Measurements from ENCODE around the gene PLA2G6. TPM values are rescaled to one million over a fixed set of nuclear protein-coding genes. Genes with fewer than 3 reads are reported as not detected.

The PLA2G6 gene
- total and polyA plus RNA-seq, 2 of the 4 experiments (the other 2 are of a cell fraction): 6.1 to 10.3 TPM

- peak overlapping the region; percentile 100 for H2AK5ac ChIP-seq (ENCODE audit: low read depth, low read length)
- no peaks in the 10 kb centered on the region for H3K9me3 ChIP-seq (ENCODE audit: control insufficient read depth, insufficient read depth, low read length)
- H2BK20ac ChIP-seq (ENCODE audit: low read depth, low read length): 0 out of 2 replicates have a peak overlapping the region, but pooled peaks have one; percentile 46
- H4K91ac ChIP-seq (ENCODE audit: insufficient read depth, low read depth, low read length): peak overlapping the region; percentile 99
- ATAC-seq (ENCODE audit: low read depth): no peak
- peak overlapping the region; percentile 32; the same call in 1 of the 2 replicates for H3K27ac ChIP-seq (ENCODE audit: insufficient read depth, low read length)
- peaks cover 15 to 41% of the 10 kb centered on the region in 2 experiments for H3K79me1 ChIP-seq (ENCODE audit: low read depth in 1 of 2, low read length in 2 of 2)
- peak overlapping the region; percentile 40 for H2BK5ac ChIP-seq (ENCODE audit: low read depth, low read length, poor library complexity, severe bottlenecking)
- no peak overlapping the region for H3K18ac ChIP-seq (ENCODE audit: low read depth, low read length)
- H4K8ac ChIP-seq (ENCODE audit: low read depth in 2 of 2, low read length in 2 of 2): peak overlapping the region in 1 of 2 experiments; percentile 52; a peak in 3 of 4 replicates
- H3K4me3 ChIP-seq (ENCODE audit: insufficient read depth, low read depth, low read length): no peak overlapping the region
- dilution Hi-C loops (cut with HindIII; ENCODE audit: low sequenced_read_pairs, unreplicated experiment) (no loop called here), intact Hi-C loops (cut with micrococcal nuclease) (no loop called here), in situ Hi-C loops (cut with MboI; ENCODE audit: low sequenced_read_pairs) (no loop called here)
- ChIA-PET CTCF (interaction anchor here (2.0 kb wide), 1 partner anchor 106 kb away, joined by 6 read pairs; no protein-coding TSS in a partner anchor), POLR2A (ENCODE audit: unreplicated experiment) (interaction anchor here (0.5 kb wide), 1 partner anchor 26 kb away, joined by 5 read pairs; no protein-coding TSS in a partner anchor)
- H4K20me1 ChIP-seq (ENCODE audit: insufficient read depth, low read length): 0 out of 2 replicates have a peak, but pooled peaks cover under 1% of the 10 kb centered on the region
- H3K56ac ChIP-seq (ENCODE audit: extremely low read depth, insufficient read depth, low read length): no peak overlapping the region
- H2BK120ac ChIP-seq (ENCODE audit: low read depth, low read length): peak overlapping the region; percentile 98
- peak overlapping the region; percentile 69; the same call in 1 of the 3 replicates for H2BK15ac ChIP-seq (ENCODE audit: low read depth, low read length)
- H3K9ac ChIP-seq (ENCODE audit: low read depth, low read length): no peak overlapping the region
- H3K36me3 ChIP-seq (ENCODE audit: control insufficient read depth, insufficient read depth, low read length): peaks cover 46% of the 10 kb centered on the region
- BruUV-seq (replicated peaks): no TSS peak
- no peak overlapping the region for H2AFZ ChIP-seq (replicated peaks; ENCODE audit: low read length, poor library complexity)
- no peak overlapping the region for H3K4me2 ChIP-seq (ENCODE audit: low read depth, low read length)
- 75% methylated on average over 1 of the region's 8 CpGs; no CpG with 5 or more reads in 1 of the 2 experiments for WGBS, 2 experiments (ENCODE audit: extremely low coverage in 2 of 2, insufficient read length in 1 of 2)
- no peak overlapping the region for H4K5ac ChIP-seq (ENCODE audit: low read depth, low read length)
- H2AK9ac ChIP-seq (replicated peaks; ENCODE audit: low read depth, low read length, poor library complexity): peak overlapping the region; percentile 66
- peaks cover 24% of the 10 kb centered on the region for H3K4me1 ChIP-seq (ENCODE audit: control insufficient read depth, insufficient read depth, low read length)
- peak overlapping the region; percentile 98 for H3K4ac ChIP-seq (ENCODE audit: low read depth, low read length)
- no peaks in the 10 kb centered on the region for H3K27me3 ChIP-seq (ENCODE audit: control insufficient read depth, insufficient read depth, low read length)
- H3K23ac ChIP-seq (ENCODE audit: low read depth, low read length): no peak overlapping the region
- TF ChIP-seq MAZ (IDR thresholded peaks at IDR 0.05; ENCODE audit: borderline replicate concordance, low read depth, low read length) (no peak), BHLHE40 (IDR thresholded peaks at IDR 0.05; ENCODE audit: low read depth, low read length) (no peak), RCOR1 (IDR thresholded peaks at IDR 0.05; ENCODE audit: insufficient replicate concordance, low read length) (no peak), USF2 (IDR thresholded peaks at IDR 0.05; ENCODE audit: low read depth, low read length) (no peak), FOS (IDR thresholded peaks at IDR 0.05; ENCODE audit: low read depth, low read length) (no peak), ELK1 (IDR thresholded peaks at IDR 0.05; ENCODE audit: borderline replicate concordance, low read depth, low read length) (no peak), RAD21 (IDR thresholded peaks at IDR 0.05; ENCODE audit: low read length) (no peak), CTCF (conservative IDR thresholded peaks at IDR 0.05; ENCODE audit: low read depth, low read length) (no peak), CEBPB (IDR thresholded peaks at IDR 0.05; ENCODE audit: low read depth, low read length) (no peak), RFX5 (IDR thresholded peaks at IDR 0.05; ENCODE audit: low read depth, low read length) (no peak), POLR2A (IDR thresholded peaks at IDR 0.05; ENCODE audit: low read depth, low read length) (no peak), MAFK (IDR thresholded peaks at IDR 0.05; ENCODE audit: low read depth, low read length) (no peak), NFE2L2 (IDR thresholded peaks at IDR 0.05; ENCODE audit: low read depth, low read length) (no peak), MXI1 (IDR thresholded peaks at IDR 0.05; ENCODE audit: borderline replicate concordance, low read depth, low read length) (no peak), CHD1 (IDR thresholded peaks at IDR 0.05; ENCODE audit: low read depth, low read length) (no peak), SMC3 (IDR thresholded peaks at IDR 0.05; ENCODE audit: low read depth, low read length) (no peak)
- no peak overlapping the region for H3K14ac ChIP-seq (replicated peaks; ENCODE audit: low read depth, low read length)
- no peak for DNase-seq
- peaks cover 11% of the 10 kb centered on the region for H3K9me1 ChIP-seq (ENCODE audit: insufficient read depth, low read length)
These were observed 38.5 kb upstream of the PLA2G6 start for GRCh38 chr22:38220163-38220562.

Data from IMR-90 (cell line).